Neural crest cell (in vitro differentiated cells): ENCODE data around the gene CFL2. TPM values are rescaled to one million over a fixed set of nuclear protein-coding genes. Genes with fewer than 3 reads are reported as not detected.
A peak's percentile ranks its signal among the peaks of the same experiment; 100 is the strongest.

ENCODE experiments used
- DNase-seq: peaks from one replicate; pipeline ENCODE4 v3.0.0; 2021; ENCODE audit warnings: low read depth, mixed read lengths, low spot score
- H3K27ac Mint-ChIP-seq: one replicate; pipeline ENCODE4 v1.8.0; 2021; ENCODE audit warnings: mild to moderate bottlenecking, mixed read lengths; ENCODE audit not compliant: unreplicated experiment
- H3K27me3 Mint-ChIP-seq: 2 replicates; pipeline ENCODE4 v1.8.0; 2021; ENCODE audit warnings: low read depth, mild to moderate bottlenecking, mixed read lengths
- H3K36me3 Mint-ChIP-seq: 2 replicates; pipeline ENCODE4 v1.8.0; 2021; ENCODE audit warnings: low read depth, mild to moderate bottlenecking, mixed read lengths
- H3K4me1 Mint-ChIP-seq: 2 replicates; pipeline ENCODE4 v1.8.0; 2021; ENCODE audit warnings: mixed read lengths
- H3K4me3 Mint-ChIP-seq: one replicate; pipeline ENCODE4 v1.8.0; 2021; ENCODE audit warnings: mild to moderate bottlenecking, mixed read lengths
- H3K9me3 Mint-ChIP-seq: 2 replicates; pipeline ENCODE4 v1.8.0; 2021; ENCODE audit warnings: mixed read lengths
- total RNA-seq: library from RNA; stranded (reverse); gene quantifications from 2 replicates; pipeline ENCODE4 v1.2.1, GENCODE V29; 2021
- TF ChIP-seq, protein P1 (sequence below): fragments of 200-600 bp; sonication (generic); conservative IDR thresholded peaks from 2 replicates; pipeline ENCODE4 v1.5.0; 2021; ENCODE audit warnings: antibody characterized with exemption, mild to moderate bottlenecking

Gene CFL2
- total RNA-seq, 1 donor from 2014 or later, result 56.5 TPM

DNA sequence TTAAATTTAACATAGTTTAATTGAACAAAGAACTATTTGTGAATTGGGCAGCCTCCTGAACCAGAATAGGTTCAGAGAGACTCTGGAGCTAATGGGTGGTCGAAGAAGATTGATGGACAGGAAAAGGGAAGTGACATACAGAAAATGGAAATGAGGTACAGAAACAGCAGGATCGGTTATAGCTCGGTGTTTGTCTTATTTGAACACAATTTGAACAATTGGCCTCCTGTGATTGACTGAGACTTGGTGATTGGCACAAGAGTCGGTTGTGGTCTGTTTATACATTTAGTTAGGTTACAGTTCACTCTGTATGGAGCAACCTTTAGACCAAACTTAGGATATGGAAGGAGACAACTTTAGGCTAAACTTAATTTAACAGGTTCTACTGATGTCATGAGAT lies 18.4 kb upstream of the CFL2 start:
- Mint-ChIP-seq H3K36me3 (no peaks in the 10 kb centered on the region), H3K4me3 (no peak overlapping the region), H3K27me3 (no peaks in the 10 kb centered on the region), H3K4me1 (peaks cover 7% of the 10 kb centered on the region), H3K9me3 (peaks cover 5% of the 10 kb centered on the region), H3K27ac (no peak overlapping the region)
- DNase-seq, result no peak
- TF ChIP-seq, protein P1, sequence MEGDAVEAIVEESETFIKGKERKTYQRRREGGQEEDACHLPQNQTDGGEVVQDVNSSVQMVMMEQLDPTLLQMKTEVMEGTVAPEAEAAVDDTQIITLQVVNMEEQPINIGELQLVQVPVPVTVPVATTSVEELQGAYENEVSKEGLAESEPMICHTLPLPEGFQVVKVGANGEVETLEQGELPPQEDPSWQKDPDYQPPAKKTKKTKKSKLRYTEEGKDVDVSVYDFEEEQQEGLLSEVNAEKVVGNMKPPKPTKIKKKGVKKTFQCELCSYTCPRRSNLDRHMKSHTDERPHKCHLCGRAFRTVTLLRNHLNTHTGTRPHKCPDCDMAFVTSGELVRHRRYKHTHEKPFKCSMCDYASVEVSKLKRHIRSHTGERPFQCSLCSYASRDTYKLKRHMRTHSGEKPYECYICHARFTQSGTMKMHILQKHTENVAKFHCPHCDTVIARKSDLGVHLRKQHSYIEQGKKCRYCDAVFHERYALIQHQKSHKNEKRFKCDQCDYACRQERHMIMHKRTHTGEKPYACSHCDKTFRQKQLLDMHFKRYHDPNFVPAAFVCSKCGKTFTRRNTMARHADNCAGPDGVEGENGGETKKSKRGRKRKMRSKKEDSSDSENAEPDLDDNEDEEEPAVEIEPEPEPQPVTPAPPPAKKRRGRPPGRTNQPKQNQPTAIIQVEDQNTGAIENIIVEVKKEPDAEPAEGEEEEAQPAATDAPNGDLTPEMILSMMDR, result no peak

DNA sequence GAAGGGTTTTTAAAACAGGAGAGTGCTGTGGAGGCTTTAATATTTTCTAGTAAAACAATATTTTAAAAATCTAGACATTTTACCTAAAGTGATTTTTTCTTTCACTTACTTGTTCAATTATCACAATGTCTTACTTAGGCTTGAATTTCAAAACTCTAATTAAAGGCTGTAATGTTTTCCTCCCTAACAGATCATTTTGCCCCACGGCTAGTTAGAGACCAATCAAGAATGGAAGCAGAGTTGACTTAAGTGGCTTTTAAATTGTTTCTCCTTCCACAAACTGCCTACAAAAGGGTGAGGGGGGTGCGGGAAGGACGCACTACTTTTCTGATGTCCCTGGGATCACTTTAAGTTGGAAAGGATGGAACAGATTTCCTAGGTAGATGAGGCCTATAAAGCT lies 9.5 kb upstream of the CFL2 start:
- no peaks in the 10 kb centered on the region for H3K36me3 Mint-ChIP-seq
- peaks cover 8% of the 10 kb centered on the region for H3K4me1 Mint-ChIP-seq
- H3K27ac Mint-ChIP-seq, result no peak overlapping the region
- H3K9me3 Mint-ChIP-seq, result no peaks in the 10 kb centered on the region
- no peak overlapping the region for H3K4me3 Mint-ChIP-seq
- no peak for DNase-seq
- peaks cover 3% of the 10 kb centered on the region for H3K27me3 Mint-ChIP-seq
- TF ChIP-seq, protein P1, result no peak

DNA sequence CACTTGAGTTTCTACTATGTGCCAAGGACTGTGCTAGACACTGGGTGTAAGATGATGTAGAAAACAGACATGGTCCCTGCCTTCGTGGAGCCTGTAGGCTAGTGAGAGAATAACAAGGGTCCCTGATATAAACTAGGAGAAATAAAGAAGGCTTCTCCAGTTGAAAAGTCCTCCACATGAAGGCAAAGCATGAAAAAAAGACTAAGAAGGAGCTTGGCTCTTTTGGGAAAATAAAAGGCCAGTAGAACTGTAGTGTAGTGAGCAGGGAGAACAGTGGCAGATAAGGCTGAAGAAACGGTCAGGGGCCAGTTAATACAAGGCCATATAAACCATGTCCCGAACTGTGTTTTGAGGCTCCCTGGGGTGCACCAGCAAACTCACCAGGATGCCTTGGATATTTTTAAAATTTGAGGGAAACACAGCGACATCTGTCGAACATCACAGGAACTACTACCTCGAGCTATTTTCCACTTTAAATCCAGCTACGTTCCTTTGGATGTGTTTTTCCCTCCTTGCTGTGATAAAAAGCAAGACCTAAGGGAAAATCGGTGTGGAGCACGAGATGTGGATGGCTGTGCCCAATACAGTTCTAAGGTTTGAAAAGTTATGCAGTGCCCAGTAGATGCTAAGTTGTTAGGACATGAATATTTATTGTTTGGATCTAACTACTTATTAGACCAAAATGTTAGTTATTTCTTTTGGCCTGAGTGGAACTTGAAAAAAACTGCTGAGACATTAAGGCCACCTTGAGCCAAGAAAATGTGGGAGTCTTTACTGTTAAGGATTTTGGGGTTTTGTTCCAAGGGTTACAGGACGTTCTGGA lies 8.5 kb upstream of the CFL2 start:
- H3K4me1 Mint-ChIP-seq, result peaks cover 8% of the 10 kb centered on the region
- H3K4me3 Mint-ChIP-seq, result no peak overlapping the region
- DNase-seq, result peak; percentile 39
- TF ChIP-seq, protein P1, result peak; percentile 85
- H3K27me3 Mint-ChIP-seq, result peaks cover 3% of the 10 kb centered on the region
- H3K9me3 Mint-ChIP-seq, result no peaks in the 10 kb centered on the region
- H3K36me3 Mint-ChIP-seq, result no peaks in the 10 kb centered on the region
- no peak overlapping the region for H3K27ac Mint-ChIP-seq

DNA sequence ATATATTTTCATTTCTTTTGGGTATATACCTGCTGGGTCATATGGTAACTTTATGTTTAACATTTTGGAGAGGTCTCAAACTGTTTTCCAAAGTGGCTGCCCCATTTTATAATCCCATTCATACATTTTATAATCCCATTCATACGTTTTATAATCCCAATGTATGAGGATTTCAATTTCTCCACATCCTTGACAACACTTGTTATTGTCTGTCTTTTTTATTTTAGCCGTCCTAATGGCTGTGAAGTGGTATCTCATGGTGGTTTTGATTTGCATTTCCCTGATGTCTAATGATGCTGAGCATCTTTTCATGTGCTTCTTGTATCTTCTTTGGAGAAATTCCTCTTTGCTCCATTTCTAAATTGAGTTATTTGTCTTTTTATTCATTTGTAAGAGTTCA lies 6.7 kb upstream of the CFL2 start:
- Mint-ChIP-seq H3K9me3 (no peaks in the 10 kb centered on the region), H3K27ac (no peak overlapping the region), H3K27me3 (peaks cover 4% of the 10 kb centered on the region), H3K4me1 (peaks cover 8% of the 10 kb centered on the region), H3K36me3 (no peaks in the 10 kb centered on the region), H3K4me3 (no peak overlapping the region)
- TF ChIP-seq, protein P1, result no peak
- no peak for DNase-seq

DNA sequence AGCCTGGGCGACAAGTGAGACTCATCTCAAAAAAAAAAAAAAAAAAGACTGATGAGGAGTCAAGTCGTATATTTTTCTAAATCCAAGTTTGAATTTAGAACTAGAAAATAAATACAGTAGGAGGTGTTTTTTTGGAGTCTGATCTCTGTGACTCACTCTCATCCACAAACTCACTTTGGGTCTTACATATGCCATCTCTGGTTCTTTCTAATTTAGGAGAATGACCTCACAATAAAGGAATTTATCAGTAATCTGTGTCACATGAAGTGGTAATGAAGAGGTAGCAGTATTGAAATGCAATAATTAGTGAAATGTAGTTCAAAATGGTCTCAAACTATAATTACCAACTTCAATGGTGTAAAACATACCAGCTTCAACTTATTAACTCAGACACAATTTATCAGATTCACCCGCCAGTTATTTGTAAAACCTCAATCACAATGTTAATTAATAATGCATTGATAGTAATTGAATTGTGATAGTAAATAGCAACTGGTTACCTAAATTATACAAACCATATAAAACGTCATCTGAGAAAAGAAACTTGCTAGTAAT lies 4.4 kb upstream of the CFL2 start:
- no peaks in the 10 kb centered on the region for H3K36me3 Mint-ChIP-seq

More for the DNA sequence above, 4.4 kb upstream of the CFL2 start:
- no peaks in the 10 kb centered on the region for H3K9me3 Mint-ChIP-seq
- no peak overlapping the region for H3K4me3 Mint-ChIP-seq
- DNase-seq, result no peak
- H3K27ac Mint-ChIP-seq, result no peak overlapping the region
- H3K27me3 Mint-ChIP-seq, result peaks cover 12% of the 10 kb centered on the region
- H3K4me1 Mint-ChIP-seq, result peaks cover 10% of the 10 kb centered on the region
- TF ChIP-seq, protein P1, result no peak
